ENCODE results near the gene SH3BP2.

SH3BP2 gene

DNA sequence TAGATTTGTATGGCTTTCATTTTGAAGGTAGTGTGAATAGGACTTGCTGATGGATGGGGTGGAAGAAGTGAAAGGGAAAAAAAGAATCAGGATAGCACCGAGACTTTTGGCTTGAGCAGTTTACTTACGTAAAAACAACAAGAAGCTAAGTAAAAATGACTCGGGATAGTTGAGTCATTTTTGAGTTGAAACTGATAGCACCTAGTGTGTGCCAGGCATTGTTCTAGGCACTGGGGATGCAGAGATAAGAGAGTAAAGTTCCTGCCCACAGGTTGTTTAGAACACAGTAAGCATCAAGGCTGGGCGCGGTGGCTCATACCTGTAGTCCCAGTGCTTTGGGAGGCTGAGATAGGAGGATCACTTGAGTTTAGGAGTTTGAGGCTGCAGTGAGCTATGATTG is 85.5 kb downstream of the SH3BP2 start:
- no peak for DNase-seq

DNA sequence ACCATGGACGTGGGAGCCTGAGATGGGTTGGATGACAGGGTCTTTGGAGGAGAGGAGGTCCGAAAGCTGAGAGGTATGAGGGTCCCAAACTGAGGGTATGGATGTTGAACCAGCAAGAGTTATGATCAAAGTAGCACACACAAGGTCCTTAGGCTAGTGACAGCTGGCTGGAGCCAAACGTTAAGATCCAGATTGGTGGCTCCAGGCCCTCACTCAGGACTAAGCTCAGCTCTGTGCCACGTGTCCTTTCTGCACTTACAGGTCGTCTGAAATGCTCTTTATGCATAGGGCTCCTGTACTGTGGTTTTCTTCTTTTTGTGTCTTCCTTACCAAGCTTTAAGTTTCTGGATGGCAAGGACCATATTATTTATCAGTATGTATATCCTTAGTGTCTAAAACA is 86.1 kb downstream of the SH3BP2 start:
- DNase-seq = no peak

DNA sequence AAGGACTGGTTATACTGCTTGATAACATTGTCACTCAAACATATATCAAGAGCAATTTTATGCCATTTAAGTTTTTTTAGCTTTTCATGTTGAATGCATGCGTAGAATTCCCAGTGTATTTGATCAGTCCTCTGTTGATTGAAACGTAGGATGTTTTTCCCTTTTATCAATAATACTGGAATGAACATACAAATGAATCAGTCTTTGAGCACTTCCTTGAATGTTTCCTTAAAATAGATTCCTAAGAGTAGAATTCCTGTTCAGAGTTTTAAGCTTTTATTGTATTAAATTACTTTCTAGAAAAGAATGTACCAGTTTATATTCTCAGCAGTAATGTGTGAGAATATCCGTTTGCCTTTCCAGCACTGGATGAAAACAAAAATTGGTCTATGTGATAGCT is 88.5 kb downstream of the SH3BP2 start:
- no peak for DNase-seq

DNA sequence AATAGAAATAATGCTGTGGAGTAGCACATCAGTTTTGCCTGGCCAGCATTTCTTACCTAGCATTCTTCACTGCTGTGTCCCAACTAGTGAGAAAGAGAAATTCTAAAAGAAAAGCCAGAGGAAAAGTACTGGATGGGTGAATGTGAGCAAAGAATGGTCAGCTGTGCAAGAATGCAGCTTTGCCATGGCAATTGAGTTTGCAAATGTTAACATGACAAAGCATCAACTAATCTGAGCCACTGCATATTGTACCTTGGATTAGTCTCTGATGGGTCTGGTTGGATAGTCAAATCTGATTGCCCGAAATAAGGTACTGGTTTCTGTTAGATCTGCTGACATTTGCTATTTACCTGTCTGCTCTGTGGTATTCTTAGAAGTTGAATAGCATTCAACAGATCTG is 89.5 kb downstream of the SH3BP2 start:
- DNase-seq = no peak

DNA sequence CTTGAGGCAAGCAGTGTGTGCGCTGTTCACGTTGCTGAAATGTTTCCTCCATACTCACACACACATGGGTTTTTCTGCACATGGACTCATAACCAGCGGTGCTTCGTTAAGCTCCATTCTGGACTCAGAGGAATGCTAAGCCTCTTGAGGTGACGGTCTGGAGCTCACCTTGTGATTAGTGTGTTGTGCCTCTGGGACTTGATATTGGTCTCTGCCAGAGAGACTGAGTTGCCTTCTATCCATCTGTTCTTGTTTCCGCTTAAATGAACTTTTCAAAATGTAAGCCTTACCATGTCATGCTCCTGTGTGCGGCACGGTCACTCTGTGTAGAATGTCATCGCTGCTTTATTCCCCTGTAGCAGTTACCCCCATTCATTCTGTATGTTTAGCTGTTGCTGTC is 93.3 kb downstream of the SH3BP2 start:
- DNase-seq = peak in 1 of 14 donors; percentile 30

DNA sequence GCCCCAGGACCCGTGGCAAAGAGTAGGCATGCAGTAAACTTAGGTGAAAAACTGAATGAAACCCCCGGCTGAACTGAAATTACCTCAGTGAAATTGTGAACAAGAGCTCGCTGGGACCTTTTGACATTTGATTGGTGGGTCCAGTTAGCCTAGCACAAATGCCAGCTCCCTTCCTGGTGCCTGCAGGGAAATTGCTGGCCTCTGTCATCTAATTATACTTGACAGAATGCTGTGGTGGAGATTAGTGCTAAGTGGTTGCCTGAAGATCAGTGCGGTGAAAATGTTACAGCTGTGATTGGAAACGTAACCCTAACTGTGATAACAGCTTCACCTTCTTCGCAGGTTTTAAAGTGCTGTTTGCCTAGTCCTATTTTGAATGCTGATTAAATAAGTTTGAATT is 93.7 kb downstream of the SH3BP2 start:
- DNase-seq = no peak

DNA sequence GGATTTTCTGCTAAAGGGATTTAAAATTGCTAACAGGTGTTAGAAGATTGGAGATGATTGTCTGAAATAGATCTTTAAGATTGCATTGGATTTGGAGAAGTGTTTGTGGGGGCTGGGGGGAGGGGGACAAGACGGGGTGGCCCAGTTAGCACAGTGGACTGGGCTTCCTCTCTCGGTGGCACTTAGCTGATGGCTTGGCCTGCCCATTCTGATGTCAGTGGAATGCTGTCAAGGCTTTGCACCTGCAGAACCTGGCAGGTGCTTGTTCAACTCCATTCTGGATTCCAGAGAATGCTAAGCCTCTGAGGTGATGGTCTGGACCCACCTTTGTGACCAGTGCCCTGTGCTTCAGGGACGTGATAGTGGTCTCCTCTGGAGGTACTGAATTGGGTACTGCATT is 94.5 kb downstream of the SH3BP2 start:
- DNase-seq = no peak

DNA sequence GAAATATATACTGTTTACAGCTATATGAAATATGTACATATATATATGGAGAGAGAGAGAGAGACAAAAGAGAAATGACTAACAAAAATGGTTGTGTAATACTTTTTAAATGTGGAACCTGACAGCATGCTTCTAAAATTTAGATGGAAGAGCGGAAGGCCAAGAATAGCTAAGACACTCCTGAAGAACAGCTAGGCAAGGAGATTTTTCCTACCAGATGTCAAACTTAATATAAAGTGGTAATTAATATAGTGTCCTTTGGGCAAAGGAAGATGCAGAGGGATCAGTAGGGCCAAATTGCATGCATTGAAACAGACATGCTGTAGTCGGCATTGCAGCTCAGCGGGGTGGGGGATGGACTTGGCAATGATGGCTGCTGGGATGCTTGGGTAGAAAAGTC is 96.0 kb downstream of the SH3BP2 start:
- no peak for DNase-seq

Data from C1 segment of cervical spinal cord (tissue), 14 donors.